ENCODE results near the gene DNASE2. TPM values are rescaled to one million over a fixed set of nuclear protein-coding genes. Genes with fewer than 3 reads are reported as not detected.

The DNASE2 gene
- total and polyA plus RNA-seq, 2 of the 8 experiments (the other 6 are each of a cell fraction or from before 2014, with no cell fraction given): 33.2 to 48.2 TPM

GRCh38 chr19:12886651-12886968 is 5.4 kb upstream of the DNASE2 start (continued):
- no peak for TF ChIP-seq ATF3 (IDR thresholded peaks at IDR 0.05; ENCODE audit: insufficient read depth, low read depth, low read length)
- TF ChIP-seq RXRA (IDR thresholded peaks at IDR 0.05; ENCODE audit: insufficient read depth, low read depth, low read length): no peak
- TF ChIP-seq ASH2L (IDR thresholded peaks at IDR 0.05; ENCODE audit: low read length): no peak
- no peak for TF ChIP-seq TCF12 (IDR thresholded peaks at IDR 0.05; ENCODE audit: low read depth, low read length)
- TF ChIP-seq RFX5 (IDR thresholded peaks at IDR 0.05; ENCODE audit: borderline replicate concordance, low read depth, low read length): no peak
- TF ChIP-seq BRCA1 (IDR thresholded peaks at IDR 0.05; ENCODE audit: low read depth, low read length): no peak

All from H1 (cell line).